T-helper 17 cell (primary cell): ENCODE measurements around the gene MEIS2. TPM values are rescaled to one million over a fixed set of nuclear protein-coding genes. Genes with fewer than 3 reads are reported as not detected.

ENCODE experiments used
- ATAC-seq: fragments of 150-1000 bp; cut with Tn5 transposase; 2 replicates; pipeline ENCODE4 v1.10.0; 2021; ENCODE audit warnings: mild to moderate bottlenecking, moderate library complexity
- DNase-seq, 3 donors: peaks; one replicate each; pipeline versions ENCODE4 v3.0.0 to v3.0.0-alpha.2; 2020 to 2021
- H3K9me3 ChIP-seq: one replicate; pipeline ENCODE4 v1.7.0; 2013; ENCODE audit warnings: low read length, mild to moderate bottlenecking; ENCODE audit not compliant: control insufficient read depth, poor library complexity, severe bottlenecking
- H3K27ac Mint-ChIP-seq: one replicate; pipeline ENCODE4 v1.8.0; 2022; ENCODE audit warnings: mild to moderate bottlenecking, moderate library complexity, mixed read lengths
- H3K27me3 Mint-ChIP-seq: one replicate; pipeline ENCODE4 v1.8.0; 2022; ENCODE audit warnings: mixed read lengths
- H3K36me3 Mint-ChIP-seq: one replicate; pipeline ENCODE4 v1.8.0; 2022; ENCODE audit warnings: low read depth, mixed read lengths
- H3K4me1 Mint-ChIP-seq: one replicate; pipeline ENCODE4 v1.8.0; 2022; ENCODE audit warnings: mild to moderate bottlenecking, mixed read lengths
- H3K4me3 Mint-ChIP-seq: one replicate; pipeline ENCODE4 v1.8.0; 2022; ENCODE audit warnings: mild to moderate bottlenecking, moderate library complexity, mixed read lengths
- total RNA-seq, 4 donors: library from RNA in 2 of 4; stranded (reverse) in 2 of 4; gene quantifications; one replicate each; pipeline ENCODE4 v1.2.3 and lab custom pipeline; 2022 to 2026

The MEIS2 gene
- total RNA-seq, 2 donors from 2014 or later = not detected

GRCh38 chr15:36978625-36979024 is 121.7 kb downstream of the MEIS2 start:
- Mint-ChIP-seq H3K27ac (no peak overlapping the region), H3K4me1 (no peaks in the 10 kb centered on the region), H3K4me3 (no peak overlapping the region), H3K27me3 (no peaks in the 10 kb centered on the region), H3K36me3 (no peaks in the 10 kb centered on the region)
- no peaks in the 10 kb centered on the region for H3K9me3 ChIP-seq
- DNase-seq = no peak
- no peak for ATAC-seq

- Mint-ChIP-seq H3K4me1 (no peaks in the 10 kb centered on the region), H3K27ac (no peak overlapping the region), H3K27me3 (no peaks in the 10 kb centered on the region), H3K4me3 (no peak overlapping the region), H3K36me3 (no peaks in the 10 kb centered on the region)
- DNase-seq = no peak
- no peak for ATAC-seq
- H3K9me3 ChIP-seq = no peaks in the 10 kb centered on the region
These were observed 122.2 kb downstream of the MEIS2 start for GRCh38 chr15:36978126-36978525.

- Mint-ChIP-seq H3K27me3 (no peaks in the 10 kb centered on the region), H3K27ac (no peak overlapping the region), H3K36me3 (no peaks in the 10 kb centered on the region), H3K4me1 (no peaks in the 10 kb centered on the region), H3K4me3 (no peak overlapping the region)
- ATAC-seq (no peak), DNase-seq (no peak)
- no peaks in the 10 kb centered on the region for H3K9me3 ChIP-seq
These were observed 122.7 kb downstream of the MEIS2 start for GRCh38 chr15:36977659-36978058.

- Mint-ChIP-seq H3K4me1 (no peaks in the 10 kb centered on the region), H3K4me3 (no peak overlapping the region), H3K27ac (no peak overlapping the region), H3K27me3 (no peaks in the 10 kb centered on the region), H3K36me3 (no peaks in the 10 kb centered on the region)
- ATAC-seq (no peak), DNase-seq (no peak)
- no peaks in the 10 kb centered on the region for H3K9me3 ChIP-seq
These were observed 127.6 kb downstream of the MEIS2 start for GRCh38 chr15:36972704-36973103.

GRCh38 chr15:36970522-36970921 is 129.8 kb downstream of the MEIS2 start:
- no peak overlapping the region for H3K27ac Mint-ChIP-seq
- no peaks in the 10 kb centered on the region for H3K27me3 Mint-ChIP-seq
- DNase-seq (no peak), ATAC-seq (no peak)
- no peaks in the 10 kb centered on the region for H3K36me3 Mint-ChIP-seq
- H3K9me3 ChIP-seq = no peaks in the 10 kb centered on the region
- no peaks in the 10 kb centered on the region for H3K4me1 Mint-ChIP-seq
- H3K4me3 Mint-ChIP-seq = no peak overlapping the region

- H3K27me3 Mint-ChIP-seq = no peaks in the 10 kb centered on the region
- H3K9me3 ChIP-seq = no peaks in the 10 kb centered on the region
- no peaks in the 10 kb centered on the region for H3K4me1 Mint-ChIP-seq
- DNase-seq (no peak), ATAC-seq (no peak)
- no peak overlapping the region for H3K27ac Mint-ChIP-seq
- no peaks in the 10 kb centered on the region for H3K36me3 Mint-ChIP-seq
- no peak overlapping the region for H3K4me3 Mint-ChIP-seq
These were observed 132.4 kb downstream of the MEIS2 start for GRCh38 chr15:36967929-36968328.

GRCh38 chr15:36966708-36967107 is 133.6 kb downstream of the MEIS2 start:
- no peaks in the 10 kb centered on the region for H3K27me3 Mint-ChIP-seq
- no peak overlapping the region for H3K4me3 Mint-ChIP-seq
- DNase-seq (no peak), ATAC-seq (no peak)
- no peaks in the 10 kb centered on the region for H3K9me3 ChIP-seq
- no peak overlapping the region for H3K27ac Mint-ChIP-seq
- H3K4me1 Mint-ChIP-seq = no peaks in the 10 kb centered on the region
- no peaks in the 10 kb centered on the region for H3K36me3 Mint-ChIP-seq

- no peak overlapping the region for H3K4me3 Mint-ChIP-seq
- no peaks in the 10 kb centered on the region for H3K4me1 Mint-ChIP-seq
- DNase-seq = no peak
- no peaks in the 10 kb centered on the region for H3K27me3 Mint-ChIP-seq
- H3K9me3 ChIP-seq = no peaks in the 10 kb centered on the region
- no peak for ATAC-seq
- H3K36me3 Mint-ChIP-seq = no peaks in the 10 kb centered on the region
- H3K27ac Mint-ChIP-seq = no peak overlapping the region
These were observed 134.6 kb downstream of the MEIS2 start for GRCh38 chr15:36965570-36966342.

- no peaks in the 10 kb centered on the region for H3K4me1 Mint-ChIP-seq
- no peaks in the 10 kb centered on the region for H3K36me3 Mint-ChIP-seq
- H3K4me3 Mint-ChIP-seq = no peak overlapping the region
- ATAC-seq (no peak), DNase-seq (no peak)
- no peaks in the 10 kb centered on the region for H3K9me3 ChIP-seq
- H3K27ac Mint-ChIP-seq = no peak overlapping the region
- H3K27me3 Mint-ChIP-seq = no peaks in the 10 kb centered on the region
These were observed 135.7 kb downstream of the MEIS2 start for GRCh38 chr15:36964626-36965025.

- no peaks in the 10 kb centered on the region for H3K36me3 Mint-ChIP-seq
- H3K9me3 ChIP-seq = no peaks in the 10 kb centered on the region
- ATAC-seq (no peak), DNase-seq (no peak)
- no peak overlapping the region for H3K4me3 Mint-ChIP-seq
- H3K27me3 Mint-ChIP-seq = no peaks in the 10 kb centered on the region
- no peaks in the 10 kb centered on the region for H3K4me1 Mint-ChIP-seq
- H3K27ac Mint-ChIP-seq = no peak overlapping the region
These were observed 138.4 kb downstream of the MEIS2 start for GRCh38 chr15:36961956-36962355.

- DNase-seq = no peak
- H3K36me3 Mint-ChIP-seq = no peaks in the 10 kb centered on the region
- no peaks in the 10 kb centered on the region for H3K4me1 Mint-ChIP-seq
- no peak overlapping the region for H3K4me3 Mint-ChIP-seq
- no peaks in the 10 kb centered on the region for H3K9me3 ChIP-seq
- H3K27ac Mint-ChIP-seq = no peak overlapping the region
- ATAC-seq = no peak
- H3K27me3 Mint-ChIP-seq = no peaks in the 10 kb centered on the region
These were observed 139.5 kb downstream of the MEIS2 start for GRCh38 chr15:36960947-36961227.

- H3K27me3 Mint-ChIP-seq = no peaks in the 10 kb centered on the region
- no peaks in the 10 kb centered on the region for H3K4me1 Mint-ChIP-seq
- no peak for ATAC-seq
- no peaks in the 10 kb centered on the region for H3K9me3 ChIP-seq
- H3K36me3 Mint-ChIP-seq = no peaks in the 10 kb centered on the region
- DNase-seq = no peak
- H3K27ac Mint-ChIP-seq = no peak overlapping the region
- H3K4me3 Mint-ChIP-seq = no peak overlapping the region
These were observed 140.0 kb downstream of the MEIS2 start for GRCh38 chr15:36960179-36960946.

GRCh38 chr15:36959746-36960145 is 140.6 kb downstream of the MEIS2 start:
- Mint-ChIP-seq H3K4me3 (no peak overlapping the region), H3K27ac (no peak overlapping the region), H3K27me3 (no peaks in the 10 kb centered on the region), H3K4me1 (no peaks in the 10 kb centered on the region), H3K36me3 (no peaks in the 10 kb centered on the region)
- H3K9me3 ChIP-seq = no peaks in the 10 kb centered on the region
- ATAC-seq (no peak), DNase-seq (no peak)

- no peaks in the 10 kb centered on the region for H3K36me3 Mint-ChIP-seq
- H3K4me3 Mint-ChIP-seq = no peak overlapping the region
- DNase-seq (no peak), ATAC-seq (no peak)
- no peaks in the 10 kb centered on the region for H3K9me3 ChIP-seq
- H3K27ac Mint-ChIP-seq = no peak overlapping the region
- H3K27me3 Mint-ChIP-seq = no peaks in the 10 kb centered on the region
- H3K4me1 Mint-ChIP-seq = no peaks in the 10 kb centered on the region
These were observed 141.7 kb downstream of the MEIS2 start for GRCh38 chr15:36958606-36959005.
